Thyroid gland (tissue), 4 donors: ENCODE measurements around the gene SH3RF3.

Experiments used
- CTCF ChIP-seq, 6 experiments: fragments of 200-600 bp in 3 of 6; fragments of 450-650 bp in 3 of 6; sonication (generic) in 3 of 6; IDR thresholded peaks; one replicate each; pipeline ENCODE4 v1.5.1; 2016 to 2019; ENCODE audit warnings: antibody characterized with exemption in 6 of 6, mild to moderate bottlenecking in 2 of 6, inconsistent platforms in 1 of 6, moderate library complexity in 1 of 6
- POLR2A ChIP-seq, 2 donors: fragments of 450-650 bp; IDR thresholded peaks; one replicate each; pipeline ENCODE4 v1.6.1; 2017; ENCODE audit warnings: antibody characterized with exemption in 2 of 2, mild to moderate bottlenecking in 2 of 2, moderate library complexity in 1 of 2

DNA sequence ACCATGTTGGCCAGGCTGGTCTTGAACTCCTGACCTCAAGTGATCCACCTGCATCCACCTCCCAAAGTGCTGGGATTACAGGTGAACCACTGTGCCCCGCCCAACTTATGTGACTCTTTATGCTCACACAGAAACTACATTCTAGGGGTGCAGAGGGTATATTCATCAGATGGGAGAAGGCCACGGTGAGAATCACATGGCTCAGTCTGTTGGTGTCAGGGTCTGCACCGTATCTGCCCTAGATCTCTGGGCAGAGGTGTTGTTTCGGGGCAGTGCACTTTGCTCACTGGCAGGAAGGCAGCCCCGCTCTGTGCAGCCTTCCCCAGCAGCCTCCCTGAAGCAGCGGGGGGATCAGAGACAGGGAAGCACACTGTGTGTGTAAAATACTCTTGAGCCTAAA lies 76.4 kb downstream of the SH3RF3 start:
- TF ChIP-seq CTCF (IDR thresholded peaks at IDR 0.05) = no peak
- TF ChIP-seq POLR2A (IDR thresholded peaks at IDR 0.05) = no peak
